Spleen (tissue), 11 donors: ENCODE results near the gene C11orf86. TPM values are rescaled to one million over a fixed set of nuclear protein-coding genes. Genes with fewer than 3 reads are reported as not detected.

Experiments used
- DNase-seq: peaks from one replicate; pipeline ENCODE4 v3.0.0-alpha.2; 2020
- H3K27ac ChIP-seq, 8 donors: fragments of 200-600 bp; sonication (generic) in 7 of 8; 1 replicate in 4 of 8; 2 replicates in 4 of 8; pipeline versions ENCODE4 v1.5.0 to v1.8.0; 2016 to 2021; ENCODE audit warnings: inconsistent platforms in 4 of 8, mild to moderate bottlenecking in 4 of 8, moderate library complexity in 1 of 8
- H3K27me3 ChIP-seq, 7 donors: fragments of 200-600 bp; sonication (generic) in 6 of 7; replicated peaks in 1 of 7; 1 replicate in 4 of 7; 2 replicates in 3 of 7; pipeline versions ENCODE4 v1.5.0 to v1.8.0; 2016 to 2021; ENCODE audit warnings: inconsistent platforms in 3 of 7, mild to moderate bottlenecking in 1 of 7
- H3K36me3 ChIP-seq, 6 donors: fragments of 200-600 bp; sonication (generic) in 5 of 6; 1 replicate in 4 of 6; 2 replicates in 2 of 6; pipeline versions ENCODE4 v1.5.0 to v1.8.0; 2016 to 2021; ENCODE audit warnings: inconsistent platforms in 2 of 6
- H3K4me1 ChIP-seq, 6 donors: fragments of 200-600 bp; sonication (generic) in 5 of 6; 1 replicate in 3 of 6; 2 replicates in 3 of 6; pipeline versions ENCODE4 v1.5.0 to v1.8.0; 2016 to 2021; ENCODE audit warnings: inconsistent platforms in 3 of 6
- H3K4me3 ChIP-seq, 8 donors: fragments of 200-600 bp; sonication (generic) in 7 of 8; 1 replicate in 4 of 8; 2 replicates in 4 of 8; pipeline versions ENCODE4 v1.5.0 to v1.8.0; 2016 to 2021; ENCODE audit warnings: inconsistent platforms in 4 of 8, mild to moderate bottlenecking in 4 of 8, moderate library complexity in 2 of 8
- H3K9me3 ChIP-seq, 8 donors: fragments of 200-600 bp; sonication (generic) in 7 of 8; 1 replicate in 4 of 8; 2 replicates in 4 of 8; pipeline versions ENCODE4 v1.5.0 to v1.8.0; 2016 to 2021; ENCODE audit warnings: inconsistent platforms in 4 of 8
- CTCF ChIP-seq, 11 experiments: fragments of 200-600 bp in 7 of 11; fragments of 450-650 bp in 4 of 11; sonication (generic) in 4 of 11; IDR thresholded peaks in 8 of 11; conservative IDR thresholded peaks in 3 of 11; 1 replicate in 7 of 11; 2 replicates in 4 of 11; pipeline versions ENCODE4 v1.4.0 to v1.8.0; 2016 to 2021; ENCODE audit warnings: antibody characterized with exemption in 11 of 11, inconsistent platforms in 4 of 11, mild to moderate bottlenecking in 1 of 11
- POLR2A ChIP-seq, 3 donors: fragments of 450-650 bp; IDR thresholded peaks; one replicate each; pipeline ENCODE4 v1.5.1; 2017; ENCODE audit warnings: antibody characterized with exemption in 3 of 3, mild to moderate bottlenecking in 1 of 3
- POLR2AphosphoS5 ChIP-seq, 3 donors: sonication (generic); formaldehyde crosslinking; IDR thresholded peaks; one replicate each; pipeline ENCODE4 v1.5.1; 2017; ENCODE audit warnings: antibody characterized with exemption in 3 of 3
- WGBS, 5 donors: extraction: QIAGEN DNeasy Blood & Tissue Kit in 3 of 5; methylation state at CpG; one replicate each; pipeline versions ENCODE4 v1.1.5 to v1.1.7; 2013 to 2018; 5-methylcytosine and 5-hydroxymethylcytosine counted together
- intact Hi-C: fragments of 100-400 bp; cut with DNase I; formaldehyde crosslinking; loops from one replicate; pipeline ENCODE4 v1.15.0; 2023; ENCODE audit warnings: low total_unique reads
- polyA plus RNA-seq, 3 donors: library from polyadenylated mRNA; stranded (reverse); fragments of 200-250 nt; gene quantifications; one replicate each; pipeline ENCODE4 v1.2.1, GENCODE V29; 2013
- total RNA-seq, 7 donors: library from RNA; depleted of rRNA in 3 of 7; stranded (reverse); fragments of >200 nt in 3 of 7; fragmentation: NEBNext Ultra II Directional in 4 of 7; extraction: Animal tissue kit (Norgen Biotek cat#: 25700) in 4 of 7; gene quantifications; one replicate each; pipeline versions ENCODE4 v1.1.0 to v1.2.1, GENCODE V29; 2016 to 2021
- donor health status: healthy with polysubstance abuse.
- donor health status: DM: no; HTN: no; CAD: no; lungs with moderate emphysema.
- donor health status: DM: no; HTN: no; CAD: no.
- donor health status: Bipolar disorder and iron deficiency.
- donor health status: healthy.
- donor health status: DM: no; HTN: no; CAD: no.
- donor health status: DM: yes; HTN: yes; CAD: no.

The C11orf86 gene
- total and polyA plus RNA-seq, 10 donors, result 0.13 TPM; not detected in 9

- whole genome bisulfite sequencing, 5 donors, result 86 to 94% (median 91%) methylated on average over 7 of the region's 7 CpGs
- intact Hi-C loops, result no loop called here
- peaks cover 0 to 3% (median 0%) of the 10 kb centered on the region in 7 donors for H3K27me3 ChIP-seq
- H3K9me3 ChIP-seq, result no peaks in the 10 kb centered on the region
- DNase-seq, result no peak
- H3K27ac ChIP-seq, result no peak overlapping the region
- TF ChIP-seq CTCF (IDR thresholded peaks at IDR 0.05 in 8 of 11, conservative IDR thresholded peaks at IDR 0.05 in 3 of 11), result no peak
- no peak for TF ChIP-seq POLR2AphosphoS5 (IDR thresholded peaks at IDR 0.05)
- TF ChIP-seq POLR2A (IDR thresholded peaks at IDR 0.05), result no peak
- H3K4me3 ChIP-seq, result no peak overlapping the region
- no peaks in the 10 kb centered on the region for H3K36me3 ChIP-seq
- no peaks in the 10 kb centered on the region for H3K4me1 ChIP-seq
These were observed 32.0 kb downstream of the C11orf86 start for GRCh38 chr11:67007126-67007525.

DNA sequence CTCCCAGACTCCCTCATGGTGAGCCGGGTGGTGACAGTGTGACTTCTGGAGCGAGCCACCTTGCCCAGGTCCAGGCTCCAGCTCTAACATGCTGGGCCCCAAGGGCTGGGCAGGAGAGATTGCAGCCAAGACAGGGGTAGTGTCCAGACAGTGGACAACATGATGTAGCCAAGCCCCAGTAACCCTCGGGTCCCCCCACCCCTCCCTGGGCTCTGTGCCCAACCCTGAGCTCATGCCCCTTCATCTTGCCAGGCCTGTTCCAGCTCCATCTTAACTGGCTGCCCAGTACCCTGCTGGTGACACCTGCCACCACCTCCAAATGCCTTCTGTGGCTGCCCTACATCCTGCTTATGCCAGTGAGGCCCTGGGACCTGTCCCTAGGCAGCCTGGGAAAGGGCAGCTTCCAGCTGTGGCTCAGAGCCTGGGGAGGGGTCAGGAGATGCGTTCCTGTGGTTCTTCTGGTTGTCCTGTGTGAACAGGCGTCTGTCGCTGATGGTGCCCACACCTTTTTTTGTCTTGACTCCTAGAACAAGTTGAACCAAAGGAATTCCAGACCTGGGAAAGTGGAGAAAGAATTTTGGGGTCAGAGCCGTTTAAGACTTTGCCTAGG lies 35.3 kb downstream of the C11orf86 start:
- no peak for TF ChIP-seq POLR2A (IDR thresholded peaks at IDR 0.05)
- DNase-seq, result no peak
- H3K36me3 ChIP-seq, result no peaks in the 10 kb centered on the region

DNA sequence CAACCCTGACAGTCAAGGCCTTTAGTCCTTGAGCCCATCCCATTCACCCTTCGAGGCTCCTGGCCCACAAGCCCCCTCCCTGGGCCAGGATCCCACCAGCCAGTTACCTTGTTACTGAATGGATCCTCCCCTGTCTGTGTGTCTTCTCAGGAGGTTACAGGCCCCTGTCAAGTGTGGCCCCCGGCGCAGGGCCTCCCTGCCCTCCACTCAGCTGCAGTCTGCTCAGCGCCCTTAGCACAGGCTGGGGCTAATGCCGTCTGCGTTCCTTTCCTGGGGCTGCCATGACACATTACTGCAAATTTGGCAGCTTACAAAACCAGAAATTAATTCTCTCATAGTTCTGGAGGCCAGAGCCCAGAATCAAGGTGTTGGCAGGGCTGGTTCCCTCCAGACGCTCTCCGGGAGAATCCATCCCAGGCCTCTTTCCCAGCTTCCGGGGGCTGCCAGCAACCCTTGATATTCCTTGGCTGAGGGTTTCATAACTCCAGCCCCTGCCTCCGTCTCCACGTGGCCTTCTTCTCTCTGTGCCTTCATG lies 38.5 kb downstream of the C11orf86 start:
- intact Hi-C loops, result no loop called here
- WGBS, 5 donors, result 89 to 92% (median 90%) methylated on average over 11 of the region's 11 CpGs

More for the DNA sequence above, 35.3 kb downstream of the C11orf86 start:
- intact Hi-C loops, result no loop called here
- Histone ChIP-seq H3K27ac (no peak overlapping the region), H3K27me3 (peaks cover 0 to 16% (median 0%) of the 10 kb centered on the region in 7 donors), H3K4me1 (no peaks in the 10 kb centered on the region), H3K9me3 (no peaks in the 10 kb centered on the region), H3K4me3 (no peak overlapping the region)
- WGBS, 5 donors, result 83 to 88% (median 85%) methylated on average over 7 of the region's 7 CpGs

DNA sequence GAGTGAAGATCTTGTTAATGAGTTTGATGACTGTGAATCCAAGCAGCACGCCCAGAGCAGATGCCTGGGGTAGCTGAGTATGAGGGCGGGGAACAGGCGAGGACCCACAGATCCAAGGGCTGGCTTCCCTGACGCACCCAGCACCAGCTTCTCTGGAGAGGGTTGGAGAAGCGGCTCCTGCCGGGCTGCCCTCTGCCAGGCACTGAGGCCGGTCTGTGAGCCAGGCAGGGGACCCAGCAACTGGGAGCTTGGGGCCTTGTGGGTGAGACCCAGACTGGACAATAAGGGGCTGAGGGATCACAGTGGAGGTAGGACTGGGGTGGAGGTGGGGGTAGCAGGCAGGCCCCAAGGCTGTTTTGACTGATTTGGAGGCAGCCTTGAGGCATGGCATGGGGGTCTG lies 39.2 kb downstream of the C11orf86 start:
- no peak overlapping the region for H3K27ac ChIP-seq
- TF ChIP-seq POLR2A (IDR thresholded peaks at IDR 0.05), result no peak
- TF ChIP-seq POLR2AphosphoS5 (IDR thresholded peaks at IDR 0.05), result no peak
- TF ChIP-seq CTCF (IDR thresholded peaks at IDR 0.05 in 8 of 11, conservative IDR thresholded peaks at IDR 0.05 in 3 of 11), result no peak
- peaks cover 0 to 25% (median 0%) of the 10 kb centered on the region in 7 donors for H3K27me3 ChIP-seq
- intact Hi-C loops, result no loop called here
- H3K9me3 ChIP-seq, result peaks cover 0 to 5% (median 0%) of the 10 kb centered on the region in 8 donors
- DNase-seq, result no peak
- no peak overlapping the region for H3K4me3 ChIP-seq
- WGBS, 5 donors, result 84 to 100% (median 92%) methylated on average over 4 to 7 of the region's 7 CpGs
- no peaks in the 10 kb centered on the region for H3K36me3 ChIP-seq
- H3K4me1 ChIP-seq, result no peaks in the 10 kb centered on the region

More for the DNA sequence above, 38.5 kb downstream of the C11orf86 start:
- Histone ChIP-seq H3K4me1 (no peaks in the 10 kb centered on the region), H3K9me3 (no peaks in the 10 kb centered on the region), H3K36me3 (no peaks in the 10 kb centered on the region), H3K4me3 (no peak overlapping the region), H3K27ac (no peak overlapping the region), H3K27me3 (peaks cover 0 to 25% (median 0%) of the 10 kb centered on the region in 7 donors)
- no peak for TF ChIP-seq CTCF (IDR thresholded peaks at IDR 0.05 in 8 of 11, conservative IDR thresholded peaks at IDR 0.05 in 3 of 11)
- no peak for TF ChIP-seq POLR2AphosphoS5 (IDR thresholded peaks at IDR 0.05)
- no peak for TF ChIP-seq POLR2A (IDR thresholded peaks at IDR 0.05)
- no peak for DNase-seq
